Adrenal gland (tissue), 12 donors: ENCODE measurements around the gene KLHL14. TPM values are rescaled to one million over a fixed set of nuclear protein-coding genes. Genes with fewer than 3 reads are reported as not detected.

Experiments
- DNase-seq, 7 donors: peaks; one replicate each; pipeline ENCODE4 v3.0.0-alpha.2; 2019 to 2020
- H3K27ac ChIP-seq, 5 donors: fragments of 200-600 bp; sonication (generic) in 4 of 5; 1 replicate in 3 of 5; 2 replicates in 2 of 5; pipeline versions ENCODE4 v1.5.1 to v1.8.0; 2016 to 2020; ENCODE audit warnings: mild to moderate bottlenecking in 1 of 5
- H3K27me3 ChIP-seq: fragments of 200-600 bp; 2 replicates; pipeline ENCODE4 v1.8.0; 2021
- H3K36me3 ChIP-seq, 2 donors: fragments of 200-600 bp; replicated peaks in 1 of 2; 1 replicate in 1 of 2; 2 replicates in 1 of 2; pipeline versions ENCODE4 v1.5.1 to v1.8.0; 2018 to 2022
- H3K4me1 ChIP-seq, 2 donors: fragments of 200-600 bp; replicated peaks in 1 of 2; 1 replicate in 1 of 2; 2 replicates in 1 of 2; pipeline versions ENCODE4 v1.5.1 to v1.8.0; 2018 to 2021
- H3K4me3 ChIP-seq, 4 donors: fragments of 200-600 bp; sonication (generic) in 3 of 4; one replicate each; pipeline ENCODE4 v1.5.1; 2016 to 2018
- H3K9me3 ChIP-seq, 3 donors: fragments of 200-600 bp; sonication (generic) in 1 of 3; replicated peaks in 1 of 3; 1 replicate in 2 of 3; 2 replicates in 1 of 3; pipeline versions ENCODE4 v1.5.1 to v1.8.0; 2016 to 2021
- CTCF ChIP-seq, 6 experiments: fragments of 450-650 bp in 4 of 6; fragments of 200-600 bp in 2 of 6; sonication (generic) in 1 of 6; IDR thresholded peaks; 1 replicate in 5 of 6; 2 replicates in 1 of 6; pipeline versions ENCODE4 v1.5.1 to v1.8.0; 2016 to 2021; ENCODE audit warnings: antibody characterized with exemption in 6 of 6, mild to moderate bottlenecking in 2 of 6, moderate library complexity in 1 of 6
- POLR2A ChIP-seq, 2 donors: fragments of 450-650 bp; IDR thresholded peaks; one replicate each; pipeline ENCODE4 v1.6.1; 2017; ENCODE audit warnings: antibody characterized with exemption in 2 of 2, mild to moderate bottlenecking in 2 of 2, moderate library complexity in 1 of 2
- WGBS, 4 donors: extraction: QIAGEN DNeasy Blood & Tissue Kit in 2 of 4; methylation state at CpG; one replicate each; pipeline versions ENCODE4 v1.1.5 to v1.1.7; 2013 to 2017; 5-methylcytosine and 5-hydroxymethylcytosine counted together
- intact Hi-C, 2 donors: fragments of 100-400 bp; cut with DNase I; formaldehyde crosslinking; loops; one replicate each; pipeline versions ENCODE4 v1.14.1 to v1.15.0; 2022 to 2023
- polyA plus RNA-seq, 3 donors: library from polyadenylated mRNA; stranded (reverse); fragments of 200-250 nt in 2 of 3; fragments of 350-450 nt in 1 of 3; fragmentation: Illumina TruSeq in 1 of 3; extraction: RNeasy Lipid Tissue Mini Kit (QIAGEN cat#74804) in 1 of 3; gene quantifications; one replicate each; pipeline ENCODE4 v1.2.3, GENCODE V29; 2013 to 2014
- total RNA-seq, 9 donors: library from RNA; depleted of rRNA in 4 of 9; stranded (reverse); fragments of >200 nt in 4 of 9; fragments of 120-200 nt in 1 of 9; fragmentation: NEBNext Ultra II Directional in 1 of 9; extraction: Animal tissue kit (Norgen Biotek cat#: 25700) in 1 of 9; gene quantifications; one replicate each; pipeline versions ENCODE4 v1.1.0 to v1.2.4, GENCODE V29; 2013 to 2023
- donor health status: healthy with polysubstance abuse.
- donor health status: Bipolar disorder and iron deficiency.
- donor health status: DM: yes; HTN: yes; CAD: no.
- donor health status: DM: no; HTN: no; CAD: no.
- donor health status: DM: no; HTN: no; CAD: no.
- donor health status: DM: yes; HTN: yes; CAD: no.

KLHL14 gene
- total and polyA plus RNA-seq, 12 donors, result 0.10 to 4.5 (median 0.32) TPM; not detected in 3

GRCh38 chr18:32779010-32779409 is 6.2 kb upstream of the KLHL14 start:
- DNase-seq, result no peak
- Histone ChIP-seq H3K36me3 (no peaks in the 10 kb centered on the region), H3K27ac (no peak overlapping the region), H3K4me3 (no peak overlapping the region), H3K27me3 (no peaks in the 10 kb centered on the region), H3K4me1 (no peaks in the 10 kb centered on the region), H3K9me3 (no peaks in the 10 kb centered on the region)
- WGBS, 4 donors, result 45 to 83% (median 69%) methylated on average over 1 of the region's 1 CpG
- intact Hi-C loops, result no loop called here
- TF ChIP-seq CTCF (IDR thresholded peaks at IDR 0.05), result no peak

- no peak for DNase-seq
- Histone ChIP-seq H3K36me3 (no peaks in the 10 kb centered on the region), H3K27me3 (no peaks in the 10 kb centered on the region), H3K27ac (no peak overlapping the region), H3K4me1 (no peaks in the 10 kb centered on the region), H3K9me3 (no peaks in the 10 kb centered on the region), H3K4me3 (no peak overlapping the region)
- TF ChIP-seq CTCF (IDR thresholded peaks at IDR 0.05) (no peak), POLR2A (IDR thresholded peaks at IDR 0.05) (no peak)
- 68 to 71% (median 69%) methylated on average over 2 of the region's 2 CpGs for WGBS, 4 donors
- intact Hi-C loops, result no loop called here
Observed at GRCh38 chr18:32777049-32777448, 4.2 kb upstream of the KLHL14 start.

GRCh38 chr18:32776561-32776960 is 3.7 kb upstream of the KLHL14 start:
- peaks cover 3% of the 10 kb centered on the region for H3K27me3 ChIP-seq
- H3K4me3 ChIP-seq, result no peak overlapping the region
- H3K36me3 ChIP-seq, result no peaks in the 10 kb centered on the region
- peaks cover 0 to 2% of the 10 kb centered on the region in 2 donors for H3K4me1 ChIP-seq
- TF ChIP-seq POLR2A (IDR thresholded peaks at IDR 0.05) (no peak), CTCF (IDR thresholded peaks at IDR 0.05) (no peak)
- WGBS, 4 donors, result 46 to 100% (median 71%) methylated on average over 2 of the region's 2 CpGs
- DNase-seq, result no peak
- H3K27ac ChIP-seq, result no peak overlapping the region
- H3K9me3 ChIP-seq, result no peaks in the 10 kb centered on the region
- intact Hi-C loops, result no loop called here

GRCh38 chr18:32775628-32776027 is 2.8 kb upstream of the KLHL14 start:
- no peak for TF ChIP-seq POLR2A (IDR thresholded peaks at IDR 0.05)
- TF ChIP-seq CTCF (IDR thresholded peaks at IDR 0.05), result no peak
- intact Hi-C loops, result no loop called here
- no peak for DNase-seq
- no peak overlapping the region for H3K27ac ChIP-seq
- no peak overlapping the region for H3K4me3 ChIP-seq
- H3K36me3 ChIP-seq, result no peaks in the 10 kb centered on the region
- 75 to 79% (median 76%) methylated on average over 6 of the region's 6 CpGs for WGBS, 4 donors
- H3K27me3 ChIP-seq, result peaks cover 11% of the 10 kb centered on the region
- H3K9me3 ChIP-seq, result no peaks in the 10 kb centered on the region
- H3K4me1 ChIP-seq, result peaks cover 0 to 11% of the 10 kb centered on the region in 2 donors
